GM19043 (cell line): ENCODE results near the gene FAM163B.

Experiments used
- ATAC-seq: cut with Tn5 transposase; IDR thresholded peaks from one replicate; pipeline ENCODE4 v1.9.1; 2021; ENCODE audit warnings: low read depth; ENCODE audit not compliant: unreplicated experiment

FAM163B gene

GRCh38 chr9:133532937-133533668 lies 76.1 kb downstream of the FAM163B start:
- ATAC-seq, result no peak

- ATAC-seq, result no peak
Observed at GRCh38 chr9:133531293-133531692, 77.9 kb downstream of the FAM163B start.

- no peak for ATAC-seq
Observed at GRCh38 chr9:133529874-133530273, 79.3 kb downstream of the FAM163B start.

- no peak for ATAC-seq
Observed at GRCh38 chr9:133529457-133529856, 79.7 kb downstream of the FAM163B start.

GRCh38 chr9:133528876-133529241 lies 80.3 kb downstream of the FAM163B start:
- no peak for ATAC-seq

GRCh38 chr9:133528001-133528875 lies 81.0 kb downstream of the FAM163B start:
- ATAC-seq, result no peak

GRCh38 chr9:133527444-133527920 lies 81.7 kb downstream of the FAM163B start:
- no peak for ATAC-seq
